HG03103 (cell line): ENCODE measurements around the gene MYLK4.

Experiments used
- ATAC-seq: cut with Tn5 transposase; IDR thresholded peaks from one replicate; pipeline ENCODE4 v1.9.1; 2021; ENCODE audit warnings: low read depth; ENCODE audit not compliant: unreplicated experiment

The MYLK4 gene

DNA sequence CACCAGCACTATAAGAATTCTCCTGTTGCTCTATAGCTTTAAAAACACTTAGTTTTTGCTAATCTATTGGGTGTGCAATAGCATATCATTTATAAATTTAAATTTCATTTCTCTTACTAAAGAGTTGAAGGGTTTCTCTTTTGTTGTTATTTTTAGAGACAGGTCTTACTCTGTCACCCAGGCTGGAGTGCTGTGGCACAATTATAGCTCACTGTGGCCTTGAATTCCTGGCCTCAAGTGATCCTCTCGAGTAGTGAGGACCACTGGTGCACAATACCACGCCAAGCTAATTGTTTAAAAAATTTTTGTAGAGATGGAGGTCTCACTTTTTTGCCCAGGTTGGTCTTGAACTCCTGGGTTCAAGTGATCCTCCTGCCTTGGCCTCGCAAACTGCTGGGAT is 8.3 kb upstream of the MYLK4 start:
- no peak for ATAC-seq

DNA sequence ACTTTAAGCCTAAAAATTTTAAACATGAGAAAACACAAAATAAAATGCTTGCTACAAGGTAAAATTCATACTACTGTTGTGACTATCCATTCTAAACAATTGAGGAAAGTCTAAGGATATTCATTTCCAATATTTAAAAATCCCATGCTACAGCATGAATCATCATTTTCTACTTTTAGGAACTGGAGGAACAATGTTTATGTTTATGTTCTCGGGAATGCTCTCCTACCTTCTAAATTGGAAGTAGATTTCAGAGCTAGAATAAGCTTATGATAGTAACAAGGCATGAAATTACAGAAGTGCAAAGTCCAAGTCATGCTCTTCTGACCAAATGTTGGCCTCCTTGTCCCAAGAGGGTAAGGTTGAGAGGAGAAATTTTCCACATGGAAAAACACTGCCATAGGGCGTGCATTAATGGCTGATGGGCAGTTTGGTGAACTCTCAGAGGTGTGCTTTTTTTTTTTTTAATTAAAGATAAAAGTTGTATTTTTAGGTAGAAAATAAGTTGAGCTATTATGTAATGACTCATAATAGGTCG is 6.0 kb upstream of the MYLK4 start:
- ATAC-seq: no peak

DNA sequence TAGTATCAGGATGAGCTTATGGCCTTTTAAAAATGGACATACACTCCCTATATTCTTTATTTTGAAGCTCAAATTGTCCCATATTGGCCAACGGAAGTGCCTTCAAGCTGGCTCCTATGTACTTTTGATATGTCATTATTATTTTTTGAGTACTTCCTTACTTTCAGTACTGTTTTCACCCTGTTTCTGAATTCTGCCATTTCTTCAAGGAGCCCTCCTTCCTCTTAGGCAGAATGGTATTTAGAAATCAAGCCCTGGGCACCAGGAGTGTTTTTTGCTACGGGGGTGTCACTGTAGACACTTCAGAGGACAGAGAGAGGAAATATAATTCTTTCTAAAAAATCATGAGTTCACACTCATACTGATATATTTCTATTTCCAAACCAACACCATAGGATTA is 5.5 kb upstream of the MYLK4 start:
- ATAC-seq: no peak

DNA sequence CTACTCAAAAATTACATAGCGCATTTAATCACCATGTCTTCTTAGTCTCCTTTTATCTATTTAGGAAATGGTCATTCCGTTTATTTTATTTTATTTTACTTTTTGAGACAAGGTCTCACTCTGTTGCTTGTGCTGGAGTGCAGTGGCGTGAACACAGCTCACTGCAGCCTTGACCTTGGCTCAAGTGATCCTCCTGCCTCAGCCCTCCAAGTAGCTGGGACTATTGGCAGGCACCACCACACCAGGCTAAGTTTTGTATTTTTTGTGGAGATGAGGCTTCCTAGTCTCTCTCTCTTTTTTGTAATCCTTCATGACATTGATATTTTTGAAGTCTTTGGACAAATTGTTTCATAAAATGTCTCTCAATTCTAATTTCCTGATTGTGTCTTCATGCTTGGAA is 4.7 kb upstream of the MYLK4 start:
- ATAC-seq: no peak

DNA sequence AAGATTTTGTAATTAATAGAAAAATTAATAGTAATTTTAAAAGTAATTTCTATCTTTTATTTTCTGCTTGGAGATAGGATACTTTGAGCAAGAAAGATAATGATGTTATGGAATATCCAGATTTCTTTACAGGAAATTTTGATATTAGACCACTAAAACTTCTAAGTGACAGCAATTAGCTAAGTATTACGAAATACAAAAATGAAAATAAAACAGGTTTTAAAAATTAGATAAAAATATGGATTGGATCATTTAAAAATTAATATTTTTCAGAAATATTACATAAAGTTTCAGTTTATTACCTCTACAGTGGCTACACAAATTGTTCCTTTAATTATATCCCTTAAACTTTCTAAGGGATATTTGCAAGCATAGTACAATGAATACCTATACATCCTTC is 4.2 kb upstream of the MYLK4 start:
- no peak for ATAC-seq

DNA sequence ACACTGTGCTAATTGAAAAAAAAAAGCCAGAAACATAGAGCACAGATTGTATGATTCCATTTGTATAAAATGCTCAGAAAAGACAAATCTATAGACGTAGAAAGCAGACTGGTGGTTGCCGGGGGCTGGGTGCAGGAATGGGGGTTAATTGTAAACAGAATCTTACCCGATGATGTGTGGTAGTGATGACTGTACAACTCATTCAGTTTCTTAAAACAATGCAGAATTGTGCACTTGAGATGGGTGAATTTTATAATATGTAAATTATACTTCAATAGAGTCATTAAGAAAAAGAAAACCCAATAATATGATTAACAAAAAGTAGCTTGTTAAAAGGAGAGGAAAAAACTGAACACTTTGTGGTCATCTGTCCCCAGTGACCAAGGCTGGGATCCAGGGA is 3.7 kb upstream of the MYLK4 start:
- ATAC-seq: no peak

DNA sequence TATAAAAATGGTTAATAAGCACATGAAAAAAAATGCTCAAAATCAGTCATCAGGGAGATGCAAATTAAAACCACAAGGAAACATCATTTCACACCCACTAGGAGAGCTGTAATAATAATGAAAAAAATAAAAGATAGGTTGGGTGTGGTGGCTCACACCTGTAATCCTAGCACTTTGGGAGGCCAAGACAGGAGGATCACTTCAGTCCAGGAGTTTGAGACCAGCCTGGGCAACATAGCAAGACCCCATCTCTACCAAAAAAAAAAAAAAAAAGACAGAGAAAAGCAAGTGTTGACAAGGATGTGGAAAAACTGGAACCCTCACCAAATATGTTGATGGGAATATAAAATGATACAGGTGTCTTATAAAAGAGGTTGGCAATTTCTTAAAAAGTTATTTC is 3.0 kb upstream of the MYLK4 start:
- no peak for ATAC-seq

DNA sequence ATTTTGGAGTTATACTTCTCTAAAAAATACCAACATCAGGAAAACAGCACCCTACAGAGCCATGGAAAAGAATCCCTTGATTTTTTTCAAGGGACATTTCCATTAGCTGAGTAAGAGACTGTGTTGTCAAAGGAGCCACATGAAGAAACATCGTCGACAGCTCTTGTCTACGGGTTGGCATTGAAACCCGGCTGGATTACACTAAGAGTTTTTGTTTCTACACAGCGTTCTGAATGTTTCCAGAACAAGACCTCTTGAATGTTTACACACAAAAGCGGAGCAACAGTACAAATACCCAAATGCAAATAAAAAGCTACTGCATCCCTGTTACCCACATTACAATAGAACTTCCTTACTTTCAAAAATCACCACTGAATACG is 2.4 kb upstream of the MYLK4 start:
- ATAC-seq: no peak

DNA sequence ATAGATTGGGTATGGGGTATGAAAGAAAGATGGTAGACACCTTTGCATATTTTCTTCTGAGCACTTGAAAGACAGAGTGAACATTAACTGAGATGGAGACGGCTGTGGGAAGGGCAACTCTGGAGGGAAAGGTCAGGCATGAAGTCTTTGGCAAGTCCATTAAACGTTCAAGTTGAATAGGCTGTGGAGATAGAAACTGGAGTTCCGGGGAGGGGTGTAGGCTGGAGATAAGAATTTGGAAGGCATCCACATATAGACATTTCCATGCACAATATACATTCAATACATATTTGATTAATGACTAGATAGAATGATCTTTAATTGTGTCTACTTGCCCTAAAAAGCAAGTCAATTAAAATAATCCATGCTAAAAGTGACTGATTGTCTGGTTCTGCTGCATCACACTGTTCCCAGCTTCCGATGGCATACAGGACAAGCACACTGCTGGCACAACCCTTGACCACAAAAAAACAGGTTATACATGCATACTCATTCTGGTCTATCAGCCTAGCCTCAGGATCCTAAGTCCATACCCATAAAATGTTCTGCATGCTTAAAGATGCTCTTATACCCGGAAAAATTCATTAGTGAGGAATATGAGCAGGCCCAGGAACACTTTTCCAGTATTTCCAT is 1.9 kb upstream of the MYLK4 start:
- no peak for ATAC-seq

DNA sequence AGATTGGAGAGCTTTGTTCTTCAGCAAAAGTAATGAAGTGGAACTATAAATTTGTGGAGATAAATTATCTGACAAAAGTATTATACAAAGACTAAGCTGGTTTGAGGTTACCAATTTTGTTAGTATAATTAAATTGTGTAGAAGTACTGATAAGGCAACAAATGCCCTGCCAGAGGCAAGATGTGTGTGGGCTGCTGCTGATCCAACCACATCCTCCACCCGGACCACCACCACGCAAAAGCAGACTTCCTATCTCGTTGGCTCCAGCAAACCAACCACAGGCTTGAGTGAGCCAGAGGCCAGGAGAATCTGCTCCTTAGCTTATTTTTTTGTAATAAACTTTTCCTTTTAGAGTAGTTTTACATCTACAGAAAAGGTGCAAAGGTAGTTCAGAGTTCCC is 1.1 kb upstream of the MYLK4 start:
- no peak for ATAC-seq

DNA sequence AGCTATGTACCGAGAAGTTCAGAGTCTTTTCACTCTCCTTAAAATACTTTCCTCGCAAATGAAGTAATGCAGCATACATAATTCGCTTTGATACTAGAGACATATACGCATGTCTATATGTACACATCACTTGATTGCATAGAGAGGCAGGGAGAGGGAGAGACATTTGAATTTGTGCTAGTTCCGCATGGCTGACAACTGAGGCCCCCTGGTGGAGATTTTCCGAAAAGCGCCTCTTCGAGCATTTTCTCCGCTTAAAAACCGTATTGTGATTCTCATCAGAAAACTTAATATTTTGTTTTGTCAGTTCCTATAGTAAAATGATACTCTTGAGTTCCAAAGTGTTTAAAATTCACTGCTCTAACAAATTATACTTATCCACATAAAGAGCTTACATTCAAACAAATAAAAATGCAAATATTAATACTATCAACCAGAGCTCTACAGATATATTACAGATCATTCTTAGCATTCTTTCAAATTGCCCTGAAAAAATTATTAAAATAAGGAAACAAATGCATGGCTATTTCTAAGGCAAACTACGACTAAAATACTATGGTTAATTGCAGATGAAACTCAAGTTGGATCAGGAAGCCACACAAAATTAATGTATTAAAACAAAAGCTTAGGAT is 637 bp downstream of the MYLK4 start:
- no peak for ATAC-seq

DNA sequence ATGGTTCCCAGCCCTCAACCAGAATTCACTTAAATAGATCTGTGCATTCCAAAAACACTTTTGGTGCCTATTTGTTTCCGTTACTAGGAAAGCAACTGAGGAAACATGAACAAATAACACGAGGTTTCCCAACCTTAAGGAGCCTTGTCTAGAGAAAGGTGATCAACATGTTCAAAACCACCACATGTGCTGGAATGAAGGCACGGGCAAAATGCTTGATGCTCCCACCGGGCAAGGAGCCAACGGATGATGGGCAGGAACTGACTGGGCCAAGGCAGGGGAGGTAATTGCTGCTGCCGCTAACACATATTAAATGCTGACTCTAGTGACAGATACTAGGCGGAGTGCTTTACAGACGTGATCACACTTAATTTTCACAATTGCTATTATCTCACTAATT is 2.5 kb downstream of the MYLK4 start:
- ATAC-seq: no peak

DNA sequence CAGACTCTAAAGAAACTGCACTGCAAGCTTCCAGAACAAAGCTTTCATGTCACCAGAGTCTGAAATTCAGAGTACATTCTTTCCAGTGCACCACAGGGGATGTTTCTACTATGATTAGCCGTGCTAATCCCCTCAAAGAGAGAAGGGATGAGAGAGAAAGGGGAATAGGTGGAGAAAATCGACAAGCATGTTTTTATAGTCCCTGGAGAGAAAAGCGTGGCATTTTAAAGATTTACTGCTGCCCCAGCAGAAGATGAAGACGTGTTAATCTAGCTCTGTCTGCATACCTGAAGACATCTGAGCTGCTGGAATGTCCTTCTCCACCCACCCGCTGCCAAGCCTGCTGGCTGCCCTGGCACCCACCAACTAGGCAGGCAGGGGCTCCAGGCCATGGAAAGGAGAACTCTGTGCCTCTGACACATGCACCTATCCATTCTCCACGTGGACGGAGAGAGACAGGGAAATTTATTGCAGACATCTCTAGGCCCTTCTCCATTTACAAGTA is 4.1 kb downstream of the MYLK4 start:
- no peak for ATAC-seq

DNA sequence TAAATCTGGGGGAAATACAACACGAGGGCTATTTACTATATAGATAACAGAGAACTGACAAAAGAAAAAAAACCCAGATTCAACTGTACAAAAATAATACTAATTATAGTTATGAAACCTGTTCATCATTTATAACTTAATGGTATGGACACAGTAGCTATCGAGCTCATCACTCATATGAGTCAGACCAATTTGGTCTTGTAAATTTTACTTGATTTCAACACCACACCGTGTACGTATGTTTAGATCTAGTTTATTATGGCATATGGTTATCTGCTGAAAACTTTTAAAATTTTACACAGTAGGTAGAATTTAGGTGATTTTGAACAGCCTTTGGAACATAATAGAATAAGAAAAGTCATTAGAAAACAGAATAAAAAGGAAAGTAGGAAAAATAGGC is 5.5 kb downstream of the MYLK4 start:
- no peak for ATAC-seq

DNA sequence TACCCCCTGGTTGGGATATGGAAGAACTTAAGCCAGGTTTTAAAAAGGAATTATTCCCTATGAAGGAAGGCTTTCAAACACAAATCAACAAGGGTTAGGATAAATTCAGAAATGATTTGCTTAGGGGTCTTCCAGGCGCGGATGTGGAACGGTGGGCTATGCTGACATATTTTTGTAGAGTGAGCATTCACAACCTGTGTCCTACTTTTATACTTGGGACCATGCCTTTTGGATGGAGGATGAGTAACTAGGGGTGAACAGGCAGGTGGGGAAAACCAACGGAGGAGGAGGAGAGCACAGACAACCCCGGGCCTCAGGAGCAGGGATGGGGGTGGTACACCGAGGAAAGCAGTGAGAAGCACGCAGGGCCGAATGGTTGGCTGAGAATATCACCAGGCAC is 5.9 kb downstream of the MYLK4 start:
- no peak for ATAC-seq

DNA sequence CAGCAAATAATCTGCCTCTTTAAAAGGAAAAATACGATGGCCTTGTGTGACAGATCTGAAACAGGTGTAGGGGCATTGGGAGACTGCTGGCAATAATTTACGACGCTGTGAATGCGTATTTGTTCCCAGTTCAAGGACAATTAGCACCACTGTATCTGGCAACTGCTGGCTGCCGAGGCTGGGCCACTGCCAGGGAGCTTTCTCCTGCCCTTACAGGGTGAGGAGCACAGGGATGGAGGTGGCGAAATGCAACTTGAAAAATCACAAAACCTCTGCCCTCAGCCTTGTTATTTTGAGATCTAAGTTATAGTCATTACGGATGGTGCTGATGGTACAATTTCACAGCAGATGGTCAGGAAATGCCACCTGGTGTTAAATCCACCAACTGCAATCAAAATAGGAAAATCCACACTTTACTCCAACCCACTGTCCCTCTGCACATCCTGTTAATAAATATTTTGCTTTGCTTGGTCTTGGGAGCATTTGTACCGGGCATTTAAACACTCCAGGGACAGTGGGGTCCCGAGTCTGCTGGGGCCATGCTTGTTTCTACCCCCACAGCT is 6.4 kb downstream of the MYLK4 start:
- no peak for ATAC-seq

DNA sequence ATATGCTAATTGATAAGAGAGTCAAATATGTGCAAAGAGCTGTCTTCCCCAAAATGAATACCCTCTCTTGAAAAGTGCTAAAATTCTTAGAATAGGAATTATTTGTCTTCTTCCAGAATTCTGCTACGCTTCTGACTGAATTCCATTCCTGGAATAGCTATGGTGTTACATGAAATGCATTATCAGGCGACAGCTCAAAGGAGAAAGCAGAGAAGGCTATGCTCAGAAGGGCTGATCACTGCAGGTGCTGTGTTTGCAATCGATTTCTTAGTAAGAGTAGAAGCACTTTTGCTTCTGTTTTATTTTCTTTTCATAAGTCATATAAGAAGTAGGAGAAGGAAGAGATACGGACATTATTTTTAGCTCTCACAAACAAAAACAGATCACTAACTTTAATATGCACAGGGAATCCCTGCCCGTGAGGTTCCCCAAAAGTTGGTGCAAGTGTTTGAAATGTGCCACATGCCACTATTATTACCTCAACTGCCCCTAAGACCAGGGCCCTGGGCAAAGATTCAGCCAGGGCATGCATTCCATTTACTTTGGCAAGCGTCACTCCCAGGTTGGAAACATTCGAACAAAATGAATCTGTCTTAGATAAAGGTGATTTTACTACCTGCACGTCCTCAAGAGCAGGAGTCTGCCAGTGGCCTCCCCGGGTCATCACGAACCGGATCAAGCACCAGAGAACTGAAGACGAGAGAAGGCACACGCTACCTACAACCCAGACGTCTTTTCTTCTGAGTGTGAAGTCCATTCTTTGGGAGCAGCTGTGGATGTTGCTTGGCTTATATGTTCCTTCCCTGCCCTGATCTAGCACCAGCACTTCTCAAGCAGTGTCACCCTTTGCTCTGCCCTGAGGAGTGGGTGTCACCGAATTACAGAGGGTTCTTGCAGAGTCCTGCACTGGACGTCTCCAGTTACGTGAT is 7.2 kb downstream of the MYLK4 start:
- no peak for ATAC-seq

DNA sequence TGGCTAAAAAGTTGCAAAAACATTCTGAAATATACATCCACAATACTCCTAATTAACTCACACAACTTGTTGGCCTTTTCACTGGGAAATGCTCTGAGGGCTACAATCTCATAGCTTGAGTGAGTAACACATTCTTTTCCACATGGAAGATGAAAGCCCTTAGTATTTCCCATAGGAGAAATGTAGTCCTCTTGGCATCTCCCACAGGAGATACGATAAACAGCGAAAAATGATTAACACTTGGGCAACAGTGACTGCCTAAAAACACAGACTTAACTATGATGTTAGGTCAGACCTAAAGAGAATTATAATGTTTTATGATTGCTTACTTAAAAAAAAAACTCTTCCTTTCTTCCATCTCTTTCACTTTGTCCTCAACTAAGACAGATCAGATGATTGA is 9.0 kb downstream of the MYLK4 start:
- ATAC-seq: no peak

DNA sequence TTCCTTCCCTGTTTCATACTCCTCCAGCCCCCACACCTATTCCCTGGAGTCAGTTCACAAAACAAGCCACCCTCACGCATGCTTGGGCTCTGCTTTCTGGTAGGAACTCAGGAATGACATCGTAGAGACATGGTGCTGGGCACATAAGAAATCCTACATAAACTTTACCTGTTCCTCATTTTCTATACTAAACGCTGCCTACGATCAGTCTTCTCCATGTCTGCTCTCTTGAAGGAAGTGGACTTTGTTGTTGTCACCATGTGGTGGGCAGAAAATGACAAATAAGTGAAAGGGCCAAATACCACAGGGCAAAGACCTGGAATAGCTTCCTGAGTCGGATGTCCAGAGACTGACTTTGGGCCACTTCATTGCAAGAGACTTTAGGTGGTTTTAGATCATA is 10.1 kb downstream of the MYLK4 start:
- no peak for ATAC-seq

DNA sequence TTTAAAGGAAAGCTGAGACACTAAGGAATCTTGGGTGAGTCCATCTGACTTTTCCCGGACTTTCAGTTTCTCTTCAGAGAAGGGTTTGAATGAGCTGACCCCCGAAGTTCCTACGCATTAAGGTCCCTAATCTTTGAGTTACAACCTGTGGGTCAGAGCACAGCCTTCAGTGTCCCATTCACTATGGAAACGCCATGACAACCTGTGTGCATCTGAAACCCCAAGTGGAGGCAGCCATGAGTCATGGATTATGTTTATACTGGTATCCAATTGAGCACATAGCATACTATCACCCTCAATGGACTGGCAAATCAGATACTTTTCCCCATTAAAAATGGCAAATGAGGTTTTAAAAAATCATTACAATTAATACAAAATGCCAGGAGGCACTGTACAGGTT is 11.4 kb downstream of the MYLK4 start:
- no peak for ATAC-seq

DNA sequence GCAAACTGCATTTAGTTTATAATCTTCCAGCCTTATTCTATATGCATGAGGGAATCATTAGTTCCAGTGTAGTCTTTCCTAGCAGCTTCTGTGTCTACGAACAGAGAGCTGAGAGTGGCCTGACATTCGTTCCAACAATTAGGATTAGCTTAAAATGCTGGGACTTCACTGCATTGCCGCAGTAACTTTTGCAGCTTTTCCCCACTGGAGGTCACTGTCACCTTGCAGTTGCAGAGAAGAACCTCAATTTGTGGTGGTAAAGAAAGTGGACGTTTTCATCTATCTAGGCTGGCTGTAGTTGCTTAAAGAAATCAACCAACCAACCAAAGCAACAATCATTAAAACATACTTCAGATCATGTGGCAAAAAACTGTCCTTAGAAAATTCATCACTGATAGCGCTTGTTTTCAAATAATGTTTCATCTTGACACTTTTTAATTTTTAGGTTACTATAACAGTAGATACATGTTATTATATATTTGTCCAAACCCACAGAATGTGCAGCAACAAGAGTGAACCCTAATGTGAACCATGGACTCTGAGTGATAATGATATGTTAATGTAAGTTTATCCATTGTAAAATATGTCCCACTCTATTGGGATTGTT is 12.2 kb downstream of the MYLK4 start:
- no peak for ATAC-seq
